Measurements from ENCODE around the gene IL1RAPL2. TPM values are rescaled to one million over a fixed set of nuclear protein-coding genes. Genes with fewer than 3 reads are reported as not detected.

The IL1RAPL2 gene
- total RNA-seq, 4 donors from 2014 or later, result not detected

DNA sequence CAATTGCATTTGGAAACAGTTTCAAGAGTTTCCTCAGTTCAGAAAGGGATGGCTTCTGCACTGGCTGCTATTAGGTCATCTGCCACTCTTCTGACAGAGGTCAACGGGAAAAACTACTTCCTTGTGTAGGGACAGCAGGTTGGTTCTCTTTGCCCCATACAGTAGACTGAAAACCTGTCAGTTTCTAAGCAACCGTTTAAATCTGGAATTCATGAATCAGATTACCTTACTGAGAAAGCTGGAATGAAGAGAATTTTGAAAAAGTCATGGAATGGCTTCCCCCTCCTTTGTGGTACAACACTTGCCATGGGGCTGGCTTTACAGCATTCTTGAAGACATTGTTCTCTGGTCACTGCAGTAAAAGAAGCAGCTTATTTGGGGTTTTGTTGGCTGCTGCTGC lies 240.3 kb downstream of the IL1RAPL2 start:
- H3K27me3 ChIP-seq, result no peaks in the 10 kb centered on the region
- H3K27ac ChIP-seq, result no peak overlapping the region
- H3K4me3 ChIP-seq, result no peak overlapping the region
- no peaks in the 10 kb centered on the region for H3K36me3 ChIP-seq
- TF ChIP-seq, protein P1, sequence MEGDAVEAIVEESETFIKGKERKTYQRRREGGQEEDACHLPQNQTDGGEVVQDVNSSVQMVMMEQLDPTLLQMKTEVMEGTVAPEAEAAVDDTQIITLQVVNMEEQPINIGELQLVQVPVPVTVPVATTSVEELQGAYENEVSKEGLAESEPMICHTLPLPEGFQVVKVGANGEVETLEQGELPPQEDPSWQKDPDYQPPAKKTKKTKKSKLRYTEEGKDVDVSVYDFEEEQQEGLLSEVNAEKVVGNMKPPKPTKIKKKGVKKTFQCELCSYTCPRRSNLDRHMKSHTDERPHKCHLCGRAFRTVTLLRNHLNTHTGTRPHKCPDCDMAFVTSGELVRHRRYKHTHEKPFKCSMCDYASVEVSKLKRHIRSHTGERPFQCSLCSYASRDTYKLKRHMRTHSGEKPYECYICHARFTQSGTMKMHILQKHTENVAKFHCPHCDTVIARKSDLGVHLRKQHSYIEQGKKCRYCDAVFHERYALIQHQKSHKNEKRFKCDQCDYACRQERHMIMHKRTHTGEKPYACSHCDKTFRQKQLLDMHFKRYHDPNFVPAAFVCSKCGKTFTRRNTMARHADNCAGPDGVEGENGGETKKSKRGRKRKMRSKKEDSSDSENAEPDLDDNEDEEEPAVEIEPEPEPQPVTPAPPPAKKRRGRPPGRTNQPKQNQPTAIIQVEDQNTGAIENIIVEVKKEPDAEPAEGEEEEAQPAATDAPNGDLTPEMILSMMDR (IDR thresholded peaks at IDR 0.05), result no peak
- no peak for TF ChIP-seq POLR2A (IDR thresholded peaks at IDR 0.05)
- H3K4me1 ChIP-seq, result no peaks in the 10 kb centered on the region
- no peak for DNase-seq
- no peaks in the 10 kb centered on the region for H3K9me3 ChIP-seq

- H3K27me3 ChIP-seq, result no peaks in the 10 kb centered on the region
- no peak for TF ChIP-seq POLR2A (IDR thresholded peaks at IDR 0.05)
- TF ChIP-seq, protein P1 (IDR thresholded peaks at IDR 0.05), result no peak
- no peak overlapping the region for H3K4me3 ChIP-seq
- DNase-seq, result no peak
- H3K27ac ChIP-seq, result no peak overlapping the region
- no peaks in the 10 kb centered on the region for H3K9me3 ChIP-seq
- no peaks in the 10 kb centered on the region for H3K36me3 ChIP-seq
- H3K4me1 ChIP-seq, result no peaks in the 10 kb centered on the region
Measured at GRCh38 chrX:104833401-104833800, 267.4 kb downstream of the IL1RAPL2 start.

DNA sequence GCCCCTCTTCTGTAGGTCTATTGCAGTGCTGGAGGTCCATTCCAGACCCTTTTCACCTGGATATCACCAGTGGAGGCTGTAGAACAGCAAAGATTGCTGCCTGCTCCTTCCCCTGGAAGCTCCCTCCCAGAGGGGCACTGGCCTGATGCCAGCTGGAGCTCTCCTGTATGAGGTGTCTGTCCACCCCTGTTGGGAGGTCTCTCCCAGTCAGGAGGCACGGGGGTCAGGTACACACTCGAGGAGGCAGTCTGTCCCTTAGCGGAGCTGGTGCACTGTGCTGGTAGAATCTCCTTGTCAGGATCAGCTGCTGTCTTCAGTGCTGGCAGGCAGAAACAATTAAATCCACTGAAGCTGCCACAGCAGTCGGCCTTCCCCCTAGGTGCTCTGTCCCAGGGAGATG lies 276.6 kb downstream of the IL1RAPL2 start:
- H3K9me3 ChIP-seq, result no peaks in the 10 kb centered on the region
- no peaks in the 10 kb centered on the region for H3K4me1 ChIP-seq
- no peak overlapping the region for H3K4me3 ChIP-seq
- H3K27me3 ChIP-seq, result no peaks in the 10 kb centered on the region
- no peak overlapping the region for H3K27ac ChIP-seq
- no peak for TF ChIP-seq POLR2A (IDR thresholded peaks at IDR 0.05)
- TF ChIP-seq, protein P1 (IDR thresholded peaks at IDR 0.05), result no peak
- DNase-seq, result no peak
- H3K36me3 ChIP-seq, result no peaks in the 10 kb centered on the region

DNA sequence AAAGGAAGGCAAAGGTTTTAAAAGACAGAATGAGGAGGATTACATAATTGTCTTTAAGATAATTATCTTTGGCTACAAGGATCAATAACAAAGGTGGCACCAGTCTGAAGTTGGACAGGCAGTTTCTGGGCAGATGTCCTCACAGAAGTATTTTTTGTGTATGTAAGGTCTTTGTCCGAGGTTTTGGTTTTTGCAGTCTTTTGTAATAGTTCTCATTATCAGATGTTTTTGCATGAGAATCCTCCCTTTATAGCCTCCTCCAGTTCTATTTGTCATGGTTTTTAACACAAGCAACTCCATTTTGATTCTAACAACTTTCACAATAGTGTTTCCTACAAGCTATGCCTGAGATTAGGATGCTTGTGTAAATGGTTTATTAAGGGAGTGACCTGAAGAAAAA lies 286.2 kb downstream of the IL1RAPL2 start:
- TF ChIP-seq, protein P1 (IDR thresholded peaks at IDR 0.05), result no peak
- TF ChIP-seq POLR2A (IDR thresholded peaks at IDR 0.05), result no peak
- Histone ChIP-seq H3K4me1 (no peaks in the 10 kb centered on the region), H3K9me3 (no peaks in the 10 kb centered on the region), H3K36me3 (no peaks in the 10 kb centered on the region), H3K27me3 (no peaks in the 10 kb centered on the region), H3K27ac (no peak overlapping the region), H3K4me3 (no peak overlapping the region)
- no peak for DNase-seq

GRCh38 chrX:104854188-104854587 lies 288.2 kb downstream of the IL1RAPL2 start:
- H3K27ac ChIP-seq, result no peak overlapping the region
- no peaks in the 10 kb centered on the region for H3K4me1 ChIP-seq
- TF ChIP-seq, protein P1 (IDR thresholded peaks at IDR 0.05), result no peak
- no peak for TF ChIP-seq POLR2A (IDR thresholded peaks at IDR 0.05)
- H3K9me3 ChIP-seq, result no peaks in the 10 kb centered on the region
- no peaks in the 10 kb centered on the region for H3K27me3 ChIP-seq
- no peaks in the 10 kb centered on the region for H3K36me3 ChIP-seq
- no peak for DNase-seq
- no peak overlapping the region for H3K4me3 ChIP-seq

DNA sequence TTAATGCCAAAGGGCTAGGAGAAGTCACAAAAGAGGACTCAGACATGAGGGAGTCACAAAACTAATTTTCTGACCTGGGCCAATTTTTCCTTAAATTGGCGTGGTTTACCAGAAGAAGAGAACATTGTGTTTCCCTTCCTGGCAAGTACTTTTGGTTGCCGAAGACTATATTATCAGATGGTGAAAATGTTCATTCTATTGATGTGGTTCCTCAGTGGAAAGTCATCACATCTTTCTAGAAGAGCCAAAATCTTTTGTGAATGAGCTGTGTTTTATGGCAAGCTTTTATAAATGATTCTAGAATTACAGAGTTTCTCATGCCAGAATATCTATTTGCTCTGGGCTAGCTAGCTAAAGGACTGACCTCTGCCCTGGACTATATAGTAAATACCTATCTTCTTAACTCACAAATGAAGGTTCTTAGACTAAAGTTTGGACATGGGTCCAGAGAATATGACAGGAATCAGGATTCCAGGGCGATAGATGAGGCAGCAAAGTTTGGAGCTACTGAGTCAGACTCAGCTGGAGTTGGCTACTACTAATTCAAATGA lies 288.9 kb downstream of the IL1RAPL2 start:
- DNase-seq, result no peak
- H3K27ac ChIP-seq, result no peak overlapping the region
- H3K9me3 ChIP-seq, result no peaks in the 10 kb centered on the region
- TF ChIP-seq, protein P1 (IDR thresholded peaks at IDR 0.05), result no peak
- no peak for TF ChIP-seq POLR2A (IDR thresholded peaks at IDR 0.05)
- H3K4me1 ChIP-seq, result no peaks in the 10 kb centered on the region
- no peaks in the 10 kb centered on the region for H3K27me3 ChIP-seq
- H3K4me3 ChIP-seq, result no peak overlapping the region
- H3K36me3 ChIP-seq, result no peaks in the 10 kb centered on the region
